ENCODE measurements around the gene ST6GALNAC4.

The ST6GALNAC4 gene

GRCh38 chr9:127934986-127935385 is 18.1 kb upstream of the ST6GALNAC4 start:
- H3K4me3 ChIP-seq (ENCODE audit: low read length) = no peak overlapping the region
- H3K9ac ChIP-seq (ENCODE audit: low read length) = no peak overlapping the region
- no peak overlapping the region for H3K4me2 ChIP-seq (ENCODE audit: low read length)
- no peak overlapping the region for H3K27ac ChIP-seq (ENCODE audit: low read length)
- H3K27me3 ChIP-seq (ENCODE audit: low read depth, low read length) = peaks cover 3% of the 10 kb centered on the region; the same call in 1 of the 2 replicates
- peaks cover 3% of the 10 kb centered on the region for H3K36me3 ChIP-seq (replicated peaks; ENCODE audit: low read depth, low read length)
- peaks cover 7% of the 10 kb centered on the region for H4K20me1 ChIP-seq (ENCODE audit: insufficient read depth, low read length)
- no peaks in the 10 kb centered on the region for H3K9me3 ChIP-seq (ENCODE audit: insufficient read depth, low read length)
- no peak for TF ChIP-seq CTCF (IDR thresholded peaks at IDR 0.05; ENCODE audit: low read depth, low read length)
- no peak for TF ChIP-seq EZH2phosphoT487 (IDR thresholded peaks at IDR 0.05; ENCODE audit: low read depth)
- H3K4me1 ChIP-seq (ENCODE audit: low read length) = peaks cover 33% of the 10 kb centered on the region
- H3K79me2 ChIP-seq (ENCODE audit: low read length) = peaks cover 20% of the 10 kb centered on the region
- H2AFZ ChIP-seq (ENCODE audit: low read depth, low read length) = no peak overlapping the region

GRCh38 chr9:127934248-127934647 is 17.4 kb upstream of the ST6GALNAC4 start:
- Histone ChIP-seq H2AFZ (ENCODE audit: low read depth, low read length) (no peak overlapping the region), H3K9me3 (ENCODE audit: insufficient read depth, low read length) (no peaks in the 10 kb centered on the region), H3K79me2 (ENCODE audit: low read length) (peaks cover 20% of the 10 kb centered on the region), H3K4me1 (ENCODE audit: low read length) (peaks cover 33% of the 10 kb centered on the region), H3K4me2 (ENCODE audit: low read length) (no peak overlapping the region), H4K20me1 (ENCODE audit: insufficient read depth, low read length) (peaks cover 7% of the 10 kb centered on the region), H3K27me3 (ENCODE audit: low read depth, low read length) (peaks cover 10% of the 10 kb centered on the region; the same call in 1 of the 2 replicates), H3K27ac (ENCODE audit: low read length) (no peak overlapping the region), H3K36me3 (replicated peaks; ENCODE audit: low read depth, low read length) (peaks cover 3% of the 10 kb centered on the region), H3K9ac (ENCODE audit: low read length) (no peak overlapping the region), H3K4me3 (ENCODE audit: low read length) (no peak overlapping the region)
- TF ChIP-seq EZH2phosphoT487 (IDR thresholded peaks at IDR 0.05; ENCODE audit: low read depth) (no peak), CTCF (IDR thresholded peaks at IDR 0.05; ENCODE audit: low read depth, low read length) (peak; percentile 15; the same call in 1 of the 2 replicates)

DNA sequence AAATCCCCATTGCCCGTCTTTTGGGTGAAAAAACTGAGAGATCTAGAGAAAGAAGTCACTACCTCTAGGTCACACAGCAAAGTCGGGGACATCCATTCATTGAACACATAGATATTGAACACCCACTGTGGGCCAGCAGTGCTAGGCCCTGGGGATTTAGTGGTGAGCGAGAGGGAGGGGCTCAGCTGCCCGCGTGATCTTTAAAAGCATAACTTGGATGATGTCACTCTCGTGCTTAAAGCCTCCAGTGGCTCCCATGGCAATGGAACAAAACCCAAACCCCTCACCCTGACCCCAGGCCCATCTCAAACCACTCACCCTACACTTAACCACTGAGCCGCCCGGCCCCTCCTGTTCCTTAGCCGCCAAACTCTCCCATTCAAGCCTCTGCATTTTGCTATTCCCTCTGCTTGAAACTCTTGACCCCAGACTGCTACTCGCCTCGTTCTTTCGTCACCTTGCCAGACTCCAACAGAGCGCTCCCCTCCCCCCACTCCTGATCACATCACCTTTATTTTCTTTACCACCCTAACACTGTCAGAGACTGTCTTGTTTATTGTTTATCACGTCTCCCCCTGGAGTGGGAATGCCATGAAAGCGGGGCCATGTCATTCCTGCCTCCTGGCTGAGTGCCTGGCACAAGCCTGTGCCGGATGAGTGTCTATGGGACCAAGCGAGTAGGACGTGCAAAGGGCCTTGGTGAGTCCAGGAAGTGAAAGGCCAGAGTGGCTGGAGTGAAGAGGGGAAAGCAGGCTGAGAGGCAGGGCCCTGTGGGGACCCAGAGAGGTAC is 14.4 kb upstream of the ST6GALNAC4 start:
- Histone ChIP-seq H3K27ac (ENCODE audit: low read length) (no peak overlapping the region), H3K9me3 (ENCODE audit: insufficient read depth, low read length) (no peaks in the 10 kb centered on the region), H4K20me1 (ENCODE audit: insufficient read depth, low read length) (peaks cover 7% of the 10 kb centered on the region), H3K4me1 (ENCODE audit: low read length) (peaks cover 28% of the 10 kb centered on the region), H3K27me3 (ENCODE audit: low read depth, low read length) (peaks cover 37% of the 10 kb centered on the region), H3K4me2 (ENCODE audit: low read length) (peak overlapping the region; percentile 96), H3K4me3 (ENCODE audit: low read length) (peak overlapping the region; percentile 77), H3K79me2 (ENCODE audit: low read length) (peaks cover 8% of the 10 kb centered on the region), H2AFZ (ENCODE audit: low read depth, low read length) (peak overlapping the region; percentile 27; the same call in 1 of the 2 replicates), H3K9ac (ENCODE audit: low read length) (peak overlapping the region; percentile 34; the same call in 1 of the 2 replicates), H3K36me3 (replicated peaks; ENCODE audit: low read depth, low read length) (peaks cover 3% of the 10 kb centered on the region)
- TF ChIP-seq EZH2phosphoT487 (IDR thresholded peaks at IDR 0.05; ENCODE audit: low read depth) (no peak), CTCF (IDR thresholded peaks at IDR 0.05; ENCODE audit: low read depth, low read length) (no peak)
